ENCODE results near the gene SNX13.
"Not testable (repeated sequence)": the region's sequence is repeated elsewhere in the genome, so short reads cannot be mapped to it uniquely, and the experiment has no call there.

- TF ChIP-seq FOXM1 (IDR thresholded peaks at IDR 0.05; ENCODE audit: borderline replicate concordance); BHLHE40 (IDR thresholded peaks at IDR 0.05; ENCODE audit: borderline replicate concordance); FOXA1 (IDR thresholded peaks at IDR 0.05); SUZ12 (IDR thresholded peaks at IDR 0.05); ZNF384 (IDR thresholded peaks at IDR 0.05); PKNOX1 (IDR thresholded peaks at IDR 0.05); SP1 (IDR thresholded peaks at IDR 0.05); NFRKB (IDR thresholded peaks at IDR 0.05); TARDBP (IDR thresholded peaks at IDR 0.05); ARNT (IDR thresholded peaks at IDR 0.05); ELF4 (IDR thresholded peaks at IDR 0.05); FOXK2 (IDR thresholded peaks at IDR 0.05): not testable (repeated sequence)
Observed at GRCh38 chr7:17809215-17809614, 131.1 kb downstream of the SNX13 start.
